K562 (cell line): ENCODE results near the gene WWOX. TPM values are rescaled to one million over a fixed set of nuclear protein-coding genes. Genes with fewer than 3 reads are reported as not detected.
A peak's percentile ranks its signal among the peaks of the same experiment; 100 is the strongest.

ENCODE experiments used
- ATAC-seq: fragments of 200-7000 bp; cut with Tn5 transposase; 3 replicates; pipeline ENCODE4 v1.9.1; 2020; ENCODE audit warnings: moderate library complexity
- BruUV-seq: library from RNA; stranded (reverse); fragments of 400-500 nt; replicated peaks from 2 replicates; lab custom pipeline; 2021; lab: Mats Ljungman, UMichigan
- CTCF ChIA-PET: fragments of 300-600 bp; formaldehyde crosslinking; extraction: SDS; loops from one replicate; lab custom pipeline; 2021; ENCODE audit warnings: low intra/inter-chr PET ratio; lab: Yijun Ruan, JAX
- POLR2A ChIA-PET: fragments of 300-600, 350-650 bp; sonication (Branson Sonifier 250); formaldehyde crosslinking; extraction: SDS; loops from one replicate; lab custom pipeline; 2021; ENCODE audit warnings: antibody characterized with exemption, inconsistent platforms; lab: Yijun Ruan, JAX
- DNase-seq, 4 experiments: peaks; one replicate each; pipeline versions ENCODE4 v3.0.0 to v3.0.0-alpha.2; 2011 to 2018; ENCODE audit warnings: low spot score in 3 of 4, mixed read lengths in 3 of 4; ENCODE audit errors: extremely low read depth in 1 of 4
- FAIRE-seq: peaks from 2 replicates; lab custom pipeline; 2011; peaks lifted over from hg19 to GRCh38; lab: Jason Lieb, UNC
- H2AFZ ChIP-seq: 2 replicates; pipeline ENCODE4 v1.6.0; 2011; ENCODE audit warnings: low read depth, low read length, control low read depth, inconsistent platforms
- H3K27ac ChIP-seq: fragments of 200-600 bp; 3 replicates; pipeline ENCODE4 v1.8.0; 2011; ENCODE audit warnings: low read depth, mild to moderate bottlenecking, control low read depth, inconsistent platforms, low read length, moderate library complexity, mixed read lengths; ENCODE audit errors: extremely low read depth
- H3K27me3 ChIP-seq, 2 experiments: fragments of 300-600 bp in 1 of 2; 2 replicates in 1 of 2; 3 replicates in 1 of 2; pipeline versions ENCODE4 v1.6.0 to v1.8.0; 2011; ENCODE audit warnings: inconsistent platforms in 2 of 2, low read length in 2 of 2, mild to moderate bottlenecking in 1 of 2, mixed read lengths in 1 of 2, moderate library complexity in 1 of 2; ENCODE audit not compliant: control insufficient read depth in 2 of 2, insufficient read depth in 2 of 2
- H3K36me3 ChIP-seq: fragments of 300-600 bp; 3 replicates; pipeline ENCODE4 v1.8.0; 2011; ENCODE audit warnings: mild to moderate bottlenecking, low read length, inconsistent platforms; ENCODE audit not compliant: control insufficient read depth, insufficient read depth
- H3K4me1 ChIP-seq, 2 experiments: fragments of 200-600 bp in 1 of 2; replicated peaks in 1 of 2; 2 replicates in 1 of 2; 3 replicates in 1 of 2; pipeline versions ENCODE4 v1.5.1 to v1.8.0; 2011; ENCODE audit warnings: inconsistent platforms in 2 of 2, low read length in 2 of 2, mild to moderate bottlenecking in 1 of 2, mixed read lengths in 1 of 2, moderate library complexity in 1 of 2; ENCODE audit not compliant: control insufficient read depth in 2 of 2, insufficient read depth in 2 of 2
- H3K4me2 ChIP-seq: 2 replicates; pipeline ENCODE4 v1.6.1; 2011; ENCODE audit warnings: low read length, control low read depth, inconsistent platforms, mixed read lengths; ENCODE audit not compliant: insufficient read depth
- H3K4me3 ChIP-seq: fragments of 200-600 bp; sonication (generic), shearing (Covaris generic); 2 replicates; pipeline ENCODE4 v1.5.1; 2016; ENCODE audit warnings: control low read depth, inconsistent platforms
- H3K79me2 ChIP-seq: fragments of 200-600 bp; 3 replicates; pipeline ENCODE4 v1.8.0; 2011; ENCODE audit warnings: low read length, inconsistent platforms; ENCODE audit not compliant: control insufficient read depth, insufficient read depth
- H3K9ac ChIP-seq, 2 experiments: 2 replicates each; pipeline versions ENCODE4 v1.6.0 to v1.6.1; 2011; ENCODE audit warnings: low read depth in 2 of 2, low read length in 2 of 2, control low read depth in 1 of 2, inconsistent platforms in 1 of 2, mild to moderate bottlenecking in 1 of 2, mixed read lengths in 1 of 2; ENCODE audit not compliant: insufficient read depth in 1 of 2
- H3K9me1 ChIP-seq: one replicate; pipeline ENCODE4 v1.6.0; 2011; ENCODE audit warnings: inconsistent platforms, mild to moderate bottlenecking, low read length, moderate library complexity; ENCODE audit not compliant: control insufficient read depth, insufficient read depth
- H3K9me3 ChIP-seq: replicated peaks from 2 replicates; pipeline ENCODE4 v1.5.1; 2011; ENCODE audit warnings: low read depth, low read length, inconsistent platforms; ENCODE audit not compliant: control insufficient read depth, insufficient read depth
- H4K20me1 ChIP-seq: replicated peaks from 2 replicates; pipeline ENCODE4 v1.6.1; 2011; ENCODE audit warnings: low read length, inconsistent platforms, mixed read lengths; ENCODE audit not compliant: control insufficient read depth, insufficient read depth
- CBX8 ChIP-seq: fragments of 200-600 bp; sonication (generic); IDR thresholded peaks from 2 replicates; pipeline ENCODE4 v1.6.1; 2012; ENCODE audit warnings: borderline replicate concordance, mixed run types, low read depth, mild to moderate bottlenecking, moderate library complexity, mixed read lengths, low read length, control low read depth, inconsistent platforms; ENCODE audit not compliant: poor library complexity, severe bottlenecking; ENCODE audit errors: extremely low read depth
- HBP1 ChIP-seq: fragments of 450-650 bp; formaldehyde crosslinking; IDR thresholded peaks from 2 replicates; pipeline ENCODE4 v1.4.0; 2022; ENCODE audit warnings: missing genetic modification characterization
- ZNF311 ChIP-seq: fragments of 250-450 bp; sonication (Bioruptor Pico); IDR thresholded peaks from 2 replicates; pipeline ENCODE4 v1.4.0; 2020; ENCODE audit warnings: mild to moderate bottlenecking, moderate library complexity
- WGBS: fragments of 100-300 bp; shearing (Covaris generic); methylation state at CpG from one replicate; pipeline ENCODE4 v1.1.6; 2016; ENCODE audit warnings: low coverage, mixed read lengths; ENCODE audit not compliant: insufficient coverage; ENCODE audit errors: missing lambda C conversion rate; 5-methylcytosine and 5-hydroxymethylcytosine counted together
- in situ Hi-C: fragments of 300-500 bp; cut with MboI; formaldehyde crosslinking; loops from 4 replicates; pipeline ENCODE4 v1.15.0; 2018; ENCODE audit warnings: inconsistent platforms, mixed read lengths
- intact Hi-C: fragments of 100-400 bp; cut with micrococcal nuclease; formaldehyde crosslinking; loops from 2 replicates; pipeline ENCODE4 v1.14.2; 2022
- polyA plus RNA-seq, 8 experiments: library from polyadenylated mRNA; depleted of rRNA in 4 of 8; stranded (reverse) in 5 of 8; unstranded in 3 of 8; fragments of >200 nt; fragmentation: Nextera tagmentation in 2 of 8; fragmentation: Illumina TruSeq in 1 of 8; extraction: Ambion mirVana in 2 of 8; extraction: Trizol in 1 of 8; gene quantifications; 2 replicates each; pipeline versions ENCODE4 v1.2.1 to v1.2.3, GENCODE V29; 2011 to 2014; ENCODE audit warnings: inconsistent platforms in 1 of 8, missing spikeins in 1 of 8
- total RNA-seq, 7 experiments: library from RNA; depleted of rRNA in 6 of 7; stranded (reverse); fragments of >200 nt in 6 of 7; fragmentation: Illumina TruSeq in 2 of 7; extraction: Trizol in 2 of 7; gene quantifications; 2 replicates each; pipeline versions ENCODE4 v1.2.1 to v1.2.3, GENCODE V29; 2011 to 2021; ENCODE audit warnings: low replicate concordance in 1 of 7

Gene WWOX
- total and polyA plus RNA-seq, 9 of the 15 experiments (the other 6 are each of a cell fraction or from before 2014, with no cell fraction given): 1.6 to 22.7 (median 8.1) TPM

- no peak for TF ChIP-seq HBP1 (CRISPR knock-in tag)
- TF ChIP-seq, all 486 proteins: peak for 0
Measured at GRCh38 chr16:78288888-78289287, 189.4 kb downstream of the WWOX start (continued).

- Histone ChIP-seq H3K27me3 (peaks cover 9 to 15% of the 10 kb centered on the region in 2 experiments), H3K9me3 (no peaks in the 10 kb centered on the region), H4K20me1 (no peaks in the 10 kb centered on the region), H3K9me1 (no peaks in the 10 kb centered on the region), H3K36me3 (no peaks in the 10 kb centered on the region), H3K27ac (no peak overlapping the region), H3K79me2 (no peaks in the 10 kb centered on the region), H3K4me2 (no peak overlapping the region), H2AFZ (no peak overlapping the region), H3K4me1 (no peaks in the 10 kb centered on the region), H3K9ac (no peak overlapping the region), H3K4me3 (no peak overlapping the region)
- FAIRE-seq: no peak
- TF ChIP-seq ZNF311 (CRISPR knock-in tag) (no peak), CBX8 (peak; percentile 47)
- intact Hi-C loops (no loop called here), in situ Hi-C loops (no loop called here)
- DNase-seq: no peak
- ATAC-seq: no peak
- POLR2A ChIA-PET: interaction anchor here (0.7 kb wide), 1 partner anchor 24 kb away, joined by 3 read pairs; no protein-coding TSS in a partner anchor
- BruUV-seq: no TSS peak
- 20% methylated on average over 3 of the region's 3 CpGs for WGBS
- CTCF ChIA-PET: no interaction called here
Measured at GRCh38 chr16:78289373-78289772, 189.9 kb downstream of the WWOX start.
